ENCODE data around the gene POMT1. TPM values are rescaled to one million over a fixed set of nuclear protein-coding genes. Genes with fewer than 3 reads are reported as not detected.

The POMT1 gene
- total RNA-seq, 2 experiments from 2014 or later = 4.7 to 27.1 TPM

DNA sequence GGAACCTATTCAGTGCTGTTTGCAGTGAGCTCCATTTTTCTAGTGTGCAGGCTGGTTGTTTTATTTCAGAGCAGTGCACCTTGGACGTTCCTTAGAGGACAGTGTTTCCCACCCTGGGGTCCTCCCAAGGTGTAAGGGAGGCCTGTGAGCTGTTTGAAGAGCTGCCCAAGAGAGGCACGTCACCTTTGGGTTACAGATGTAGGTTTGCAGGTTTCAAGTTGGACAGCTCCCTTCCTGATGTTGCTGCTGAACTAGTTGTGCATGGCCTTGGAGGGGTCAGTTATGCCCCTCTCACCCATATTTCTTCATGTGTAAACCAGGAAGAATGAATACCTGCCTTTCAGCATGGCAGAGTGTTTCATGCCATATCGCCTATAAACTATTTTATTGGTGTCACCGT lies 34.7 kb upstream of the POMT1 start:
- intact Hi-C loops (cut with micrococcal nuclease; ENCODE audit: unreplicated experiment) = no loop called here
- BruUV-seq (replicated peaks) = no TSS peak
- CTCF ChIA-PET (ENCODE audit: unreplicated experiment) = no interaction called here
- TF ChIP-seq, protein P1, sequence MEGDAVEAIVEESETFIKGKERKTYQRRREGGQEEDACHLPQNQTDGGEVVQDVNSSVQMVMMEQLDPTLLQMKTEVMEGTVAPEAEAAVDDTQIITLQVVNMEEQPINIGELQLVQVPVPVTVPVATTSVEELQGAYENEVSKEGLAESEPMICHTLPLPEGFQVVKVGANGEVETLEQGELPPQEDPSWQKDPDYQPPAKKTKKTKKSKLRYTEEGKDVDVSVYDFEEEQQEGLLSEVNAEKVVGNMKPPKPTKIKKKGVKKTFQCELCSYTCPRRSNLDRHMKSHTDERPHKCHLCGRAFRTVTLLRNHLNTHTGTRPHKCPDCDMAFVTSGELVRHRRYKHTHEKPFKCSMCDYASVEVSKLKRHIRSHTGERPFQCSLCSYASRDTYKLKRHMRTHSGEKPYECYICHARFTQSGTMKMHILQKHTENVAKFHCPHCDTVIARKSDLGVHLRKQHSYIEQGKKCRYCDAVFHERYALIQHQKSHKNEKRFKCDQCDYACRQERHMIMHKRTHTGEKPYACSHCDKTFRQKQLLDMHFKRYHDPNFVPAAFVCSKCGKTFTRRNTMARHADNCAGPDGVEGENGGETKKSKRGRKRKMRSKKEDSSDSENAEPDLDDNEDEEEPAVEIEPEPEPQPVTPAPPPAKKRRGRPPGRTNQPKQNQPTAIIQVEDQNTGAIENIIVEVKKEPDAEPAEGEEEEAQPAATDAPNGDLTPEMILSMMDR (conservative IDR thresholded peaks at IDR 0.05; ENCODE audit: low read length) = no peak
- no peak for TF ChIP-seq EZH2phosphoT487 (IDR thresholded peaks at IDR 0.05; ENCODE audit: borderline replicate concordance, low read depth, low read length)
- H3K4me1 ChIP-seq (ENCODE audit: insufficient read depth, low read length, poor library complexity, severe bottlenecking) = no peaks in the 10 kb centered on the region
- no peak overlapping the region for H3K27ac ChIP-seq (ENCODE audit: low read depth, low read length, poor library complexity, severe bottlenecking)
- no peaks in the 10 kb centered on the region for H3K9me3 ChIP-seq (ENCODE audit: low read length)
- H2AFZ ChIP-seq (ENCODE audit: low read length) = no peak overlapping the region
- no peak for DNase-seq (ENCODE audit: low spot score)
- POLR2A ChIA-PET = no interaction called here
- no peaks in the 10 kb centered on the region; the same call in 1 of the 2 replicates for H3K79me2 ChIP-seq (ENCODE audit: insufficient read depth, low read depth, low read length)
- H3K4me2 ChIP-seq (ENCODE audit: low read length) = no peak overlapping the region
- no peaks in the 10 kb centered on the region for H4K20me1 ChIP-seq (ENCODE audit: insufficient read depth, low read length)
- no peaks in the 10 kb centered on the region for H3K9me2 ChIP-seq (ENCODE audit: insufficient read depth, low read length)
- no peak overlapping the region for H3K4me3 ChIP-seq (ENCODE audit: low read depth, low read length, poor library complexity, severe bottlenecking)
- peaks cover 97% of the 10 kb centered on the region for H3K36me3 ChIP-seq (ENCODE audit: insufficient read depth, low read length)

GRCh38 chr9:131469356-131469755 lies 33.4 kb upstream of the POMT1 start:
- Histone ChIP-seq H3K36me3 (ENCODE audit: insufficient read depth, low read length) (peaks cover 97% of the 10 kb centered on the region), H2AFZ (ENCODE audit: low read length) (no peak overlapping the region), H3K27ac (ENCODE audit: low read depth, low read length, poor library complexity, severe bottlenecking) (no peak overlapping the region), H3K9me2 (ENCODE audit: insufficient read depth, low read length) (no peaks in the 10 kb centered on the region), H3K4me3 (ENCODE audit: low read depth, low read length, poor library complexity, severe bottlenecking) (no peak overlapping the region), H3K4me2 (ENCODE audit: low read length) (no peak overlapping the region), H3K9me3 (ENCODE audit: low read length) (no peaks in the 10 kb centered on the region), H4K20me1 (ENCODE audit: insufficient read depth, low read length) (no peaks in the 10 kb centered on the region), H3K79me2 (ENCODE audit: insufficient read depth, low read depth, low read length) (no peaks in the 10 kb centered on the region; the same call in 1 of the 2 replicates), H3K4me1 (ENCODE audit: insufficient read depth, low read length, poor library complexity, severe bottlenecking) (no peaks in the 10 kb centered on the region)
- ChIA-PET POLR2A (no interaction called here), CTCF (ENCODE audit: unreplicated experiment) (no interaction called here)
- no peak for DNase-seq (ENCODE audit: low spot score)
- TF ChIP-seq, protein P1 (conservative IDR thresholded peaks at IDR 0.05; ENCODE audit: low read length) = no peak
- no peak for TF ChIP-seq EZH2phosphoT487 (IDR thresholded peaks at IDR 0.05; ENCODE audit: borderline replicate concordance, low read depth, low read length)
- intact Hi-C loops (cut with micrococcal nuclease; ENCODE audit: unreplicated experiment) = no loop called here
- BruUV-seq (replicated peaks) = no TSS peak

- H3K36me3 ChIP-seq (ENCODE audit: insufficient read depth, low read length) = peaks cover 97% of the 10 kb centered on the region
- ChIA-PET CTCF (ENCODE audit: unreplicated experiment) (interaction anchor here (0.6 kb wide), 1 partner anchor 169 kb away, joined by 3 read pairs; no protein-coding TSS in a partner anchor), POLR2A (no interaction called here)
- H4K20me1 ChIP-seq (ENCODE audit: insufficient read depth, low read length) = no peaks in the 10 kb centered on the region
- H3K27ac ChIP-seq (ENCODE audit: low read depth, low read length, poor library complexity, severe bottlenecking) = no peak overlapping the region
- no peak overlapping the region for H3K4me2 ChIP-seq (ENCODE audit: low read length)
- BruUV-seq (replicated peaks) = no TSS peak
- no peaks in the 10 kb centered on the region for H3K9me3 ChIP-seq (ENCODE audit: low read length)
- no peak overlapping the region for H3K4me3 ChIP-seq (ENCODE audit: low read depth, low read length, poor library complexity, severe bottlenecking)
- no peaks in the 10 kb centered on the region; the same call in 1 of the 2 replicates for H3K79me2 ChIP-seq (ENCODE audit: insufficient read depth, low read depth, low read length)
- DNase-seq (ENCODE audit: low spot score) = no peak
- H3K9me2 ChIP-seq (ENCODE audit: insufficient read depth, low read length) = no peaks in the 10 kb centered on the region
- H3K4me1 ChIP-seq (ENCODE audit: insufficient read depth, low read length, poor library complexity, severe bottlenecking) = no peaks in the 10 kb centered on the region
- no peak for TF ChIP-seq EZH2phosphoT487 (IDR thresholded peaks at IDR 0.05; ENCODE audit: borderline replicate concordance, low read depth, low read length)
- TF ChIP-seq, protein P1 (conservative IDR thresholded peaks at IDR 0.05; ENCODE audit: low read length) = no peak
- H2AFZ ChIP-seq (ENCODE audit: low read length) = no peak overlapping the region
- intact Hi-C loops (cut with micrococcal nuclease; ENCODE audit: unreplicated experiment) = no loop called here
Measured at GRCh38 chr9:131469951-131470350, 32.8 kb upstream of the POMT1 start.
